Duodenal mucosa (tissue), 2 donors: ENCODE measurements around the gene SPTBN4.
"Not testable (repeated sequence)": the region's sequence is repeated elsewhere in the genome, so short reads cannot be mapped to it uniquely, and the experiment has no call there.

Experiments
- H3K27ac ChIP-seq: one replicate; pipeline ENCODE4 v1.7.0; 2013; ENCODE audit warnings: low read depth, low read length
- H3K27me3 ChIP-seq, 2 donors: one replicate each; pipeline ENCODE4 v1.7.0; 2013; ENCODE audit warnings: low read length in 2 of 2, control low read depth in 1 of 2; ENCODE audit not compliant: insufficient read depth in 2 of 2, control insufficient read depth in 1 of 2
- H3K36me3 ChIP-seq, 2 donors: one replicate each; pipeline ENCODE4 v1.7.0; 2013; ENCODE audit warnings: low read length in 2 of 2, control low read depth in 1 of 2; ENCODE audit not compliant: insufficient read depth in 2 of 2, control insufficient read depth in 1 of 2
- H3K4me1 ChIP-seq, 2 donors: one replicate each; pipeline ENCODE4 v1.7.0; 2013; ENCODE audit warnings: low read length in 2 of 2, control low read depth in 1 of 2; ENCODE audit not compliant: insufficient read depth in 2 of 2, control insufficient read depth in 1 of 2
- H3K4me3 ChIP-seq, 2 donors: one replicate each; pipeline ENCODE4 v1.7.0; 2013; ENCODE audit warnings: low read length in 2 of 2, low read depth in 1 of 2
- H3K9ac ChIP-seq, 2 donors: one replicate each; pipeline ENCODE4 v1.7.0; 2013; ENCODE audit warnings: low read length in 2 of 2, low read depth in 1 of 2
- H3K9me3 ChIP-seq, 2 donors: one replicate each; pipeline ENCODE4 v1.7.0; 2013; ENCODE audit warnings: low read length in 2 of 2, control low read depth in 1 of 2; ENCODE audit not compliant: control insufficient read depth in 1 of 2

SPTBN4 gene

DNA sequence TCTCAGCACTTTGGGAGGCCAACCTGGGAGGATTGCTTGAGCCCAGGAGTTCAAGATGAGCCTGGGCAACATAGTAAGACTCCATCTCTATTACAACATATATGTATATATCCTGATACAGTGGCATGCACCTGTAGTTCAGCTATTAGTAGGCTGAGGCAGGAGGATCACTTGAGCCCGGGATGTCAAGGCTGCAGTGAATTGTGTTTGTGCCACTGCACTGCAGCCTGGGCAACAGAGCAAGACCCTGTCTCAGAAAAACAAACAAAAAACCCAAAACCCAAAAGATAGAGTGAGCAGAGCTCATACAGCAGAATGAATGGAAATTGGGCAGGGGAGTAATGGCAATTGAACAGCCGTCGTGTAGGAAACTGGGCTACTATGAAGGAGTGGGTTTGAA lies 92.6 kb downstream of the SPTBN4 start:
- Histone ChIP-seq H3K36me3 (no peaks in the 10 kb centered on the region), H3K9ac (no peak overlapping the region), H3K9me3 (no peaks in the 10 kb centered on the region), H3K4me1 (no peaks in the 10 kb centered on the region), H3K4me3 (no peak overlapping the region), H3K27me3 (peaks cover 14 to 29% of the 10 kb centered on the region in 2 donors), H3K27ac (no peak overlapping the region)

DNA sequence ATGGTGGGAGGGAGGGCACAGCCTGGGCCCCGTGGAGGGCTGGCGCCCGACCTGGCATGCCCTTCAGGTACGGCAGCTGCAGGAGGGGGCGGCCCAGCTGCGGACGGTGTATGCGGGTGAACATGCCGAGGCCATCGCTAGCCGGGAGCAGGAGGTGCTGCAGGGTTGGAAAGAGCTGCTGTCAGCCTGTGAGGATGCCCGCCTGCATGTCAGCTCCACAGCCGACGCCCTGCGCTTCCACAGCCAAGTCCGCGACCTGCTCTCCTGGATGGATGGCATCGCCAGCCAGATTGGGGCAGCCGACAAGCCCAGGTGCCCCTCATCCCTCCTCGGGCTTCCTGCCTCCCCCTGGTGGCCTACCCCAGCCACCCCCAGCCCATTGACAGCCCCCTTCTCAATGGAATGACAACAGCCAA lies 93.3 kb downstream of the SPTBN4 start:
- Histone ChIP-seq H3K4me1 (no peaks in the 10 kb centered on the region), H3K9ac (no peak overlapping the region), H3K9me3 (no peaks in the 10 kb centered on the region), H3K27ac (no peak overlapping the region), H3K27me3 (peaks cover 8 to 23% of the 10 kb centered on the region in 2 donors), H3K36me3 (no peaks in the 10 kb centered on the region), H3K4me3 (no peak overlapping the region)

DNA sequence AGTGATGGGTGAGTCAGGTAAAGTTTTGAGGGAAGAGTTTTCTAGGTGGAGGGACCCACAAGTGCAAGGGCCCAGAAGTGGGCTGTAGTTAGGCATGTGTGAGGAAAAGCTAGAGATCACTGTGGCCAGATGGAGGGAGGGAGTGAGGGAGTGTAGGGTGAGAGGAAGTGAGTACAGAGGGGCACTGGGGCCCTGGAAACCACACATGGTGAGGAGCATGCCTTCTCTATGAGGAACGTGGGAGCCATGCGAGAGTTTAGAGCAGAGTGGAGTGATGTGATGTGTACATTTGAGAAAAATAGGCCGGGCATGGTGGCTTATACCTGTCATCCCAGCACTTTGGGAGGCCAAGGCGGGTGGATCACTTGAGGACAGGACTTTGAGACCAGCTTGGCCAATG lies 95.1 kb downstream of the SPTBN4 start:
- H3K36me3 ChIP-seq: no peaks in the 10 kb centered on the region
- no peaks in the 10 kb centered on the region for H3K9me3 ChIP-seq
- H3K27me3 ChIP-seq: peaks cover 22 to 25% of the 10 kb centered on the region in 2 donors

DNA sequence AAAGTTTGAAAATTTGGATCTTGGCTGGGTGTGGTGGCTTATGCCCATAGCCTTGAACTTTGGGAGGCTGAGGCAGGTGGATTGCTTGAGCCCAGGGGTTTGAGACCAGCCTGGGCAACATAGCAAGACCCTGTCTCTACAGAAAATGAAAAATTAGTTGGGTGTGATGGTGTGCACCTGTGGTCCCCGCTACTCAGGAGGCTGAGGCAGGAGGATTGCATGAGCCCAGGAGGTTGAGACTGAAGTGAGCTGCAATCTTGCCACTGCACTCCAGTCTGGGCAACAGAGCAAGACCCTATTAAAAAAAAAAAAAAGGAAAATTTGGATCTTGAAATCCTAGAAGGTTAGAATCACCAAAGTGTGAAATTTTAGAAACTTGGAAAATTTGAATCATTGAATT lies 97.7 kb downstream of the SPTBN4 start:
- not testable (repeated sequence) for H3K9ac ChIP-seq, H3K9me3 ChIP-seq, H3K4me1 ChIP-seq, H3K36me3 ChIP-seq, H3K27ac ChIP-seq, H3K4me3 ChIP-seq
- H3K27me3 ChIP-seq: peaks cover 37 to 40% of the 10 kb centered on the region in 2 donors

More for the DNA sequence above, 95.1 kb downstream of the SPTBN4 start:
- no peaks in the 10 kb centered on the region for H3K4me1 ChIP-seq
- H3K9ac ChIP-seq: no peak overlapping the region
- H3K27ac ChIP-seq: no peak overlapping the region
- H3K4me3 ChIP-seq: no peak overlapping the region

DNA sequence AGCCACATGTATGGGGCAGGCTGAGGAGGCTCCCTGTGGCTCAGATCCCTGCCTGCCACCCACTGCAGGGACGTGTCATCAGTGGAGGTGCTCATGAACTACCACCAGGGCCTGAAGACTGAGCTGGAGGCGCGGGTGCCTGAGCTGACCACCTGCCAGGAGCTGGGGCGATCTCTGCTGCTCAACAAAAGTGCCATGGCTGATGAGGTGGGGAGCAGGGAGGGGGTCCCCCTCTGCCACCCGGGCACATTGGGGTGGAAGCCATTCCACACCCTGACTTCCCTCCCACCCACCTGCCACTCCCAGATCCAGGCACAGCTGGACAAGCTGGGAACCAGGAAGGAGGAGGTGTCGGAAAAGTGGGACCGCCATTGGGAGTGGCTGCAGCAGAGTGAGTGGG lies 98.6 kb downstream of the SPTBN4 start:
- H3K27me3 ChIP-seq: peaks cover 32 to 33% of the 10 kb centered on the region in 2 donors
- H3K4me3 ChIP-seq: no peak overlapping the region
- H3K36me3 ChIP-seq: no peaks in the 10 kb centered on the region
- no peak overlapping the region for H3K9ac ChIP-seq
- H3K4me1 ChIP-seq: peaks cover 4 to 5% of the 10 kb centered on the region in 2 donors
- no peak overlapping the region for H3K27ac ChIP-seq
- no peaks in the 10 kb centered on the region for H3K9me3 ChIP-seq

DNA sequence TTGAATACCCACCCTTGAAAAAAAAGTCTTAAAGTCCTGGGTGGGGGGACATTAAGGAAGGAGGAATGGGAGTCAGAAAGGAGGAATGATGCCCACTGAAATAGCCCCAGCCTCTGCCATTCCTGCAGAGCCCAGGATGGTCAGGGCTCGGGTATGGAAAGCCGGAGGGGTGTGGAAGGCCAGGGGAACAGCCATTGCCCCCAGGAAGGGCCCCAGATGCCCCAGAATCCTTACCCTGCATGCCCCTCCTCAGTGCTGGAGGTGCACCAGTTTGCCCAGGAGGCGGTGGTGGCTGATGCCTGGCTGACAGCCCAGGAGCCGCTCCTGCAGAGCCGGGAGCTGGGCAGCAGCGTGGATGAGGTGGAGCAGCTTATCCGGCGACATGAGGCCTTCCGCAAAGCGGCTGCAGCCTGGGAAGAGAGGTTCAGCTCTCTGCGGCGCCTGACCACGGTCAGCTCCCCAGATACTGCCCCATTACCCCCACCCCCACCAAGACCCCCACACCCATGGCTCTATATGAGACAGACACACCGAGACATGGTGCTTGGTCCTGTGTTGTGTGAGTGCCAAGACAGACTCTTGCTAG lies 99.2 kb downstream of the SPTBN4 start:
- Histone ChIP-seq H3K9me3 (no peaks in the 10 kb centered on the region), H3K4me1 (peaks cover 4 to 5% of the 10 kb centered on the region in 2 donors), H3K27me3 (peaks cover 28 to 32% of the 10 kb centered on the region in 2 donors), H3K27ac (no peak overlapping the region), H3K9ac (no peak overlapping the region), H3K36me3 (no peaks in the 10 kb centered on the region), H3K4me3 (no peak overlapping the region)

DNA sequence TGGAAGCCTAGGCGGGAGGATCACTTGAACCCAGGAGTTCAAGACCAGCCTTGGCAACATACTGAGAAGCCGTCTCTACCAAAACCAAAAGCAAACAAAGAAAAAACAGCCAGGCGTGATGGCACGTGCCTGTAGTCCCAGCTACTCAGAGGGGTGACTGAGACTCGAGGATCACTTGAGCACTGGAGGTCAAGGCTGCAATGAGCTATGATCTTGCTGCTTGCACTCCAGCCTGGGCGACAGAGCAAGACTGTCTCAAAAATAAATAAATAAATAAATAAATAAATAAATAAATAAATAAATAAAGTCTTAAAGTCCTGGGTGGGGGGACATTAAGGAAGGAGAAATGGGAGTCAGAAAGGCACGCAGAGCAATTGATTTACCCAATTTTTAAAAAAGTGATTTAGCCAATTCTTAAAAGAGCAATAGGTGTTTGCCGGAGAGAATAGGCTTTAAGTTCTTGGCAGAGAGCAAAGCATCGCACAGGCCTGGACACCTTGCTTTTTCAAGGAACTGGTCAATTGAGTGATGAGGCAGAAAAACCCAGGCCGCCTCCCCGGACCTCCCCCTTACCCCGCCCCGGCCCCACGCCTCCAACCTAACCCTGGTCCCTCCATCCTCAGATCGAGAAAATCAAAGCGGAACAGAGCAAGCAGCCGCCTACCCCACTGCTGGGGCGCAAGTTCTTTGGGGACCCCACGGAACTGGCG lies 100.4 kb downstream of the SPTBN4 start:
- Histone ChIP-seq H3K4me3 (no peak overlapping the region), H3K36me3 (no peaks in the 10 kb centered on the region), H3K9me3 (no peaks in the 10 kb centered on the region), H3K27ac (no peak overlapping the region), H3K9ac (no peak overlapping the region), H3K27me3 (peaks cover 28 to 32% of the 10 kb centered on the region in 2 donors), H3K4me1 (peaks cover 4 to 5% of the 10 kb centered on the region in 2 donors)

DNA sequence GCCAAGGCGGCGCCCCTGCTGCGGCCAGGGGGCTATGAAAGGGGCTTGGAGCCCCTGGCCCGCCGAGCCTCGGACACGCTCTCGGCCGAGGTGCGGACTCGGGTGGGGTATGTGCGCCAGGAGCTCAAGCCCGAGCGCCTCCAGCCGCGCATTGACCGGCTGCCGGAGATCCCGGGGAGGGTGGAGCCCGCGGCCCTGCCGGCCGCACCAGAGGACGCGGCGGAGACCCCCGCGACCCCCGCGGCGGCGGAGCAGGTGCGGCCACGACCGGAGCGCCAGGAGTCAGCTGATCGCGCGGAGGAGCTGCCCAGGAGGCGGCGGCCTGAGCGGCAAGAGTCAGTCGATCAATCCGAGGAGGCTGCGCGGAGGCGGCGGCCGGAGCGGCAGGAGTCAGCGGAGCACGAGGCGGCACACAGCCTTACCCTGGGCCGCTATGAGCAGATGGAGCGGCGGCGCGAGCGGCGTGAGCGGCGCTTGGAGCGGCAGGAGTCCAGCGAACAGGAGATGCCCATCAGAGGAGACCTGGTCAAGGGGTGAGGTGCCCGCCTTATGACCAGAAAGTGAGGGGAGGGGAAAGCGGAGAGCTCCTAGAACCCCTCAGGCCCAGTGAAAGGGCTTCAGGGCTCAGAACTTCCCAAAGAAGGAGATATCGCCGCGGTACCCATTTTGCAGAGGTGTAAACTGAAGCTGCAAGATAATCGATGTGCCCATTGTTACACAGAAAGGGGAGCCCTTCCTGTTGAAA lies 101.1 kb downstream of the SPTBN4 start:
- Histone ChIP-seq H3K4me3 (no peak overlapping the region), H3K9ac (no peak overlapping the region), H3K4me1 (peaks cover 4 to 5% of the 10 kb centered on the region in 2 donors), H3K9me3 (no peaks in the 10 kb centered on the region), H3K27me3 (peaks cover 28 to 32% of the 10 kb centered on the region in 2 donors), H3K27ac (no peak overlapping the region), H3K36me3 (no peaks in the 10 kb centered on the region)

DNA sequence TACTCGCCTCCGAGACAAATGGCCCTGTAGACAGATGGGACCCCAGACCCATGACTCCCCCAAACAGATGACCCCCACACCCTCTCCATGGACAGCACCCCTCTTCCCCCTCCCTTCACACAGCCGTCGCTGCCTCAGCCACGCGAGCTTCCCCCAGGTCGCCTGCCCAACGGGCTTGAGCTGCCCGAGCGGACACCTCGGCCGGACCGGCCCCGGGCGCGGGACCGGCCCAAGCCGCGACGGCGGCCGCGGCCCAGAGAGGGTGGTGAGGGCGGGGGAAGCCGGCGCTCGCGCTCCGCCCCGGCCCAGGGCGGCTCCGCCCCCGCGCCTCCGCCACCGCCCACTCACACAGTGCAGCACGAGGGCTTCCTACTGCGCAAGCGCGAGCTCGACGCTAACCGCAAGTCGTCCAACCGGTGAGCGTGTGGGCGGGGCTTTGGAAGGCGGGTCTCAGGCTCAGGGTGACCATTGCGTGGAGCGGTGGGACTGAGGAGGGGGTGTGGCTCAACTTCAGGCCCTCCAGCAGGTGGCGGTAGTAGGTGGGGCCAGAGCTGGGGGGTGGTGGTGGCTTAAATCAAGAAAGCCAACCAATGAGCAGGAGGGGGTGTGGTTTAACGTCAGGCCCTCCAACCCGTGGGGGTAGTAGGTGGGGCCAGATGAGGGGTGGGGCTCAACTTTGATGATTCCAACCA lies 103.7 kb downstream of the SPTBN4 start:
- H3K4me1 ChIP-seq: peaks cover 4 to 5% of the 10 kb centered on the region in 2 donors
- no peak overlapping the region for H3K27ac ChIP-seq
- peaks cover 24 to 29% of the 10 kb centered on the region in 2 donors for H3K27me3 ChIP-seq
- peak overlapping the region; percentile 58 for H3K4me3 ChIP-seq
- peak overlapping the region; percentile 28 to 42 for H3K9ac ChIP-seq
- no peaks in the 10 kb centered on the region for H3K9me3 ChIP-seq
- H3K36me3 ChIP-seq: no peaks in the 10 kb centered on the region

DNA sequence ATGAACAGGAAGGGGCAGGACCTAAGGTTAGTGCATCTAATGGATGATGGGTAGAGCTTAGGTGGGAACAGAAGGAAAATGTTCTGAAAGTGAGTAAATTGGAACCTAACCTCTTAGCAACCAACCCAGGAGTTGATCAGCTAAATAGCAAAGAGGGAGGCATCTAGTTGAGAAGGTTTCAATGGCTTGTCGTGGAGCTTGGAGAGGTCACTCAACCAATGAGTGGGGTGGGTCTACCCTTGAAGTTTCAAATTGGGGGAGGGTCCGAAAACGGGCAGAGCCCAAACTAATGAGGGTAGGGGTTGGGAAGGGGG lies 104.2 kb downstream of the SPTBN4 start:
- Histone ChIP-seq H3K9ac (no peak overlapping the region), H3K27me3 (peaks cover 21 to 24% of the 10 kb centered on the region in 2 donors), H3K27ac (no peak overlapping the region), H3K9me3 (no peaks in the 10 kb centered on the region), H3K36me3 (no peaks in the 10 kb centered on the region), H3K4me1 (peaks cover 4 to 6% of the 10 kb centered on the region in 2 donors), H3K4me3 (peak overlapping the region in 1 of 2 donors; percentile 27)
